Endometrial microvascular endothelial cells (primary cell): ENCODE measurements around the gene CEP83. TPM values are rescaled to one million over a fixed set of nuclear protein-coding genes. Genes with fewer than 3 reads are reported as not detected.
"Not testable (repeated sequence)": the region's sequence is repeated elsewhere in the genome, so short reads cannot be mapped to it uniquely, and the experiment has no call there.

Source experiments
- in situ Hi-C: cut with HindIII; loops from 2 replicates; pipeline ENCODE4 v1.10.0; 2017; ENCODE audit warnings: low sequenced_read_pairs, low pct_unique_long_range_greater_than_20kb; ENCODE audit errors: inconsistent ontology term
- total RNA-seq: library from RNA; depleted of rRNA; stranded (reverse); fragments of >200 nt; gene quantifications from one replicate; pipeline ENCODE4 v1.2.3, GENCODE V29; 2015; ENCODE audit errors: inconsistent ontology term

The CEP83 gene
- total RNA-seq, 1 donor from 2014 or later: 20.8 TPM

DNA sequence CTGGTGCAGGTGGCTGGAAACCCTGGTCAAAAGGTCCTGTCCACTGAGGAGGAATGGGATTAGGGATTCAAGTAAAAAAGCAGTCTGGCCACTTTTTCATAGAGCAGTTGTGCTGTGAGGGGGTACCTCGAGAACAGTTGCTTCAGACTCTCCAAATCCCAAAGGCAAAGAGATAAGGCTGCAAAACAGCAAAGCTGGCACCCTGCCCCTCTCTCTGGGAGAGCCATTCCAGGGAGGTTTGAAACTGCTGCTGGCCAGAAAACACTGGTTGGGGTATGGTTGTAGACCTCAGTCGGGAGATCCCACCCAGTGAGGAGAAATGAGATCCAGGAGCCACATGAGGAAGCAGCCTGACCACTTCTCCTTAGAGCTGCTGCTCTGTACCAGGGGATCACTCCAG lies 137.3 kb downstream of the CEP83 start:
- in situ Hi-C loops: no loop called here

DNA sequence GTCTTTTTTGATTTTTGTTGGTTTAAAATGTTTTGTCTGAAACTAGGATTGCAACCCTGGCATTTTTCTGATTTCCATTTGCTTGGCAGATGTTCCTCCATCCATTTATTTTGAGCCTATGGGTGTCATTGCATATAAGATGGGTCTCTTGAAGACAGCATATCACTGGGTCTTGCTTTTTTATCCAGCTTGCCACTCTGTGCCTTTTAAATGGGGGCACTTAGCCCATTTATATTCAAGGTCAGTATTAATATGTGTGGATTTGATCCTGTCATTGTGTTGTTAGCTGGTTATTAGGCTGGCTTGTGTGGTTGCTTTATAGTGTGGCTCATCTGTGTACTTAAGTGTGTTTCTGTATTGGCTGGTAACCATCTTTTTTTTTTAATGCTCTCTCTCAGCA lies 139.6 kb downstream of the CEP83 start:
- in situ Hi-C loops: no loop called here

DNA sequence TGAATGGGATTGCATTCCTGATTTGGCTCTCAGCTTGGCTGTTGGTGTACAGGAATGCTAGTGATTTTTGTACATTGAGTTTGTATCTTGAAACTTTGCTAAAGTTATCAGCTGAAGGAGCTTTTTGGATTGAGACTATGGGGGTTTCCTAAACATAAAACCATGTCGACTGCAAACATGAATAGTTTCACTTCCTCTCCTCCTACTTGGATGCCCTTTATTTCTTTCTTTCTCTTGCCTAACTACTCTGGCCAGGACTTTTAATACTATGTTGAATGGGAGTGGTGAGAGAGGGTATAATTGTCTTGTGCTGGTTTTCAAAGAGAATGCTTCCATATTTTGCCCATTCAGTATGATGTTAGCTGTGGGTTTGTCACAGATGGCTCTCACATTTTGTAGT lies 141.5 kb downstream of the CEP83 start:
- in situ Hi-C loops: no loop called here

DNA sequence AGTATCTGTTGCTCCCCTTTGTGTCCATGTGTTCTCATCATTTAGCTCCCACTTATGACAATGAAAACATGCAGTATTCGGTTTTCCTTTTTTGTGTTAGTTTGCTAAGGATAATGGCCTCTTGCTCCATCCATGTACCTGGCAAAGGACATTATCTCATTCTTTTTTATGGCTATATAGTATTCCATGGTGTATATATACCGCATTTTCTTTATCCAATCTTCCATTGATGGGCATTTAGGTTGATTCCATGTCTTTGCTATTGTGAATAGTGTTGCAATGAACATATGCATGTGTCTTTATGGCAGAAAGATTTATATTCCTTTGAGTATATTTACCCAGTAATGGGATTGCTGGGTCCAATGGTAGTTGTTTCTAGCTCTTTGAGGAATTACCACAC lies 143.1 kb downstream of the CEP83 start:
- in situ Hi-C loops: not testable (repeated sequence)

DNA sequence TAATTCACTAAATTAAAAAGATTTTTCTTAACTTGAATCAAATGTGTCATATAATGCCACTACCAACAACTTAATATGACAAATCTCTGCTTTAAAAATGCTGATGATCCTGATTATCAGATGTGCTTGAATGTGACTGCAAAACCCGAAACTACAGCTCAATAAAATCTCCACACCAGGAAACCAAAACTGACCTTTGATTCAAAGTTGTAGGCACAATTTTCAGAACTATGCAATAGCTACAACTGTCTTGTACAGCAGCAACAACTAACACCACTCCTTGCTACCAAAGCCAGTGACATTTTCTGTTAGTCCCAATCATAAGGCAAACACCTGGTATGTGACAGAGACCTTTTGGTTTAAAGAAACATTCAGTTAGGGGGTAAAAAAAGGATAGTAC lies 147.3 kb downstream of the CEP83 start:
- in situ Hi-C loops: no loop called here

DNA sequence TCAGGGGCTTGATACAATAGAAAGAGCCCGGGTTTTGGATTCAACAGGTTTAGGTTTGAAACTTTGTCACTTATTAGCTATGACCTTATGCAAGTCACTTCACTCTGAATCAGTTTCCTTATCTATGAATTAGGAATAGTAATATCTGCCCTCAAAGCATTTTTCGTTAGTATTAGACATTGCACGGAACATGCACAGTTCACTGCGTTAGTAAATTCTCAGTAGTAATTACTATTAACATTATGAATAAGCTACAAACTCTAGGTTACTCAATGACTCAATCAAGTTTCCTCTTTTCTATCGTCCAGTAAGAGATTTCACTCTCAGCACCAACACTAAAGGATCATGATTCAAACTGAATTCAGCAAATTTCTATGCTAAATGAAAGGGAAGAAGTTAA lies 150.3 kb downstream of the CEP83 start:
- in situ Hi-C loops: no loop called here

DNA sequence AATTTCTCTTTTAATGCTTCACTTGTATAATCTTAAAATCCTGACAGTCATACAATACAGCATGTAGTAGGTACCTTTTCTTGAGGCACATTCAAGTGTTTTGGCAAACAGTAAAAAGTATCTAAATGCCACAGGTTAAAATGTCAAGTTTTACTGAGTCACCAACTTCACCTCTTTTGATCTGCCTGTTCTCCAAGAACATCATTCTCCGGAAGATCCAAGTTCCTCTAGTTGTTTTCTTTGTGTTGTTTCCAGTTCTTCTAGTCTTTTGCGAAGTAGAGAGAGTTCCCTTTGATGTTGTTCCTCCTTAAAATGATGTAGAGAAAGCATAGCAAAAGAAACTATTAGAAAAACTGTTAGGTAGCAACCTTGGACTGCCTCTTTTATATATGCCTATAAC lies 151.1 kb downstream of the CEP83 start:
- in situ Hi-C loops: no loop called here

DNA sequence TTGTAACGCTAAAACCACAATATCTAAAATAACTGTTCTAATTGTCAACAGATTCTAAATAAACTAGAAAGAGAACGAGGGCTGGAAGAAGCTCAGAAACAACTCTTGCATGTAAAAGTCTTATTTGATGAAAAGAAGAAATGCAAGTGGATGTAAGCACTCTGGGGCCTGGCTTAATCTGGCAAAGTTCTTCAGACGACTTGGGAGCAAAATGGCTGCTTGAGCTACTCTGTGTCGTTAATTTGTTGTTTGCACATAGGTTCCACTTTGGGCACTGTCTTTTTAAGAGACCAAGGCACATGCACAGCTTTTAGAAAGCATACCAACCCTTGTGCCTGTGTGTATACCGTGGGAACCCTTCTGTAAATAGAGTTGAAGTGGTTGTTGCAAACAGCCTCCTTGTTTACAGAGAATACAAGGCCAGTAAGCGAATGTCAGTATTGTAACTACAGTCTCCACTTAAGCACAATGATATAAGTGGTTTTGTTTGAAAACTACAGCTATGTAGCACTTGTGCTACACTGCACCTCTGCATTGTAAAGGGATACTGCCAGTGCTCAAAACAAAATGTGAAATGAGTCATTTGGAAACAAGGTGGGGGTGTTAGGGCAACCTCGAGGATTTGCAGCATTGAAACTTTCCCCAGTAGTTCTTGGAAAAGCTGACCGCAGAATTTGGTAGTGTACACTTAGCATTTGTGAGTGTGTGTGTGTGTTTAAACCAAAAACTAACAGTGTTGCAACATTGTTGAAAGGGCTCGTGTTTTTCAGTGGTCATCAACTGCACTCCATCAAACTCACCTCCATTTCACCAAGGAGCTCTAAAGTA lies 154.3 kb downstream of the CEP83 start:
- in situ Hi-C loops: no loop called here

DNA sequence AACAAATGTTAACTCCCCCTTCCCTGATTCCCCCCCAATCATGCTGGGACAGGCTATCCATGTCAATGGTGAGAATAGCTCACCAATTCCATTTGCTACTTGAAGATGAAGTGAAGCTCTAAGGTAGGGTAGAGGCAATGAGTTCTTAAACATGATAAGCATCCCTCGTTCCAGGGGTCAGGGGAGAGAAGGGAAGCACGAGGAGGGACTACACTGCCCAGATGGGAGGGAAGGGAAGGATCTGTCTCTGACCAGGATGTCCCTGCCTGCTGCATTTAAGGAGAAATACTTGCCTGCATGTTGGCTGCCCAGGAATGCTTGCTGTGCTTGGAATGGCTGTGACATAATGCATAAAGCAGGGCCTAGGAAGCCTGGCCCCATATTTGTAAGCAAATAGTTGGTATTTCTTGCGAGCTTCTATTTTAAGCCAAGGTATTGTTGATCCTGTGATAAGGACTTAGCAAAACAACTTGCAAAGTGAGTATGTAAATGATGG lies 155.1 kb downstream of the CEP83 start:
- in situ Hi-C loops: no loop called here

DNA sequence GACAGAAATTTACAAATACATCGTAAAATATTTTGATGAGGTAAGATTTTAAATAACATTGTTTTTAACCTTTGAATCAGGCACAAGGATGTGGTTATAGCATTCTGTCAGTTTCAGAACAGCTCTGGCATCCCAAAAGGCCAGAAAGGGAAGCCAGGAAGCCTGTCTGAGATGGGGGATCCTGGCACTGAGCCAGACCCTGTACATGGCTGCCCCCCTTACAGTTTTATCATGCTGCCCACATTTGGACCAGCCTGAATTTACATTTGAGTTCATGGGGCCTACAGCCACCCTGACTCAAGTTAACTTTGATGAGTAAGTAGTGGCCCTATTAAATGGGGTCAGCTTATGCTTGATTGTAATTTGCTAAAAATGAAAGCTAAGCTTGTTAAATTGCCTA lies 155.7 kb downstream of the CEP83 start:
- in situ Hi-C loops: no loop called here

DNA sequence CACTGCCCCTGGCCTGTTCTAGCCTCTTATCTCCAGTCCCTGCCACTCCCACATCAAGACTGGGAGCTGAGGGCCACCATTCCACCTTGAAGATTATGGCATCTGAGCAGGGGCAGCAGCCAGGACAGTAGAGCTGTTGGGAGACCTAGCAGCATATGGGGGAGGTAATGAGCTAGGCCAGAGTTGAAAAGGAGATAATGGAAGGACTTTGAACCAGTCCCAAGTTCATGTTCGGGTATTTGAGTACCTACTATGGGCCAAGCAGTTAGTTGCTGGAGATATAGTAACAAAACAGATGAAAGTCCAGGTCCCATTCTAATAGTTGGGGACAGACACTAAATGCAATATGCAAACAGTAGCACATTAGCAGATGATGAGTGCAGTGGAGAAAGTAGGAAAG lies 159.8 kb downstream of the CEP83 start:
- in situ Hi-C loops: no loop called here

DNA sequence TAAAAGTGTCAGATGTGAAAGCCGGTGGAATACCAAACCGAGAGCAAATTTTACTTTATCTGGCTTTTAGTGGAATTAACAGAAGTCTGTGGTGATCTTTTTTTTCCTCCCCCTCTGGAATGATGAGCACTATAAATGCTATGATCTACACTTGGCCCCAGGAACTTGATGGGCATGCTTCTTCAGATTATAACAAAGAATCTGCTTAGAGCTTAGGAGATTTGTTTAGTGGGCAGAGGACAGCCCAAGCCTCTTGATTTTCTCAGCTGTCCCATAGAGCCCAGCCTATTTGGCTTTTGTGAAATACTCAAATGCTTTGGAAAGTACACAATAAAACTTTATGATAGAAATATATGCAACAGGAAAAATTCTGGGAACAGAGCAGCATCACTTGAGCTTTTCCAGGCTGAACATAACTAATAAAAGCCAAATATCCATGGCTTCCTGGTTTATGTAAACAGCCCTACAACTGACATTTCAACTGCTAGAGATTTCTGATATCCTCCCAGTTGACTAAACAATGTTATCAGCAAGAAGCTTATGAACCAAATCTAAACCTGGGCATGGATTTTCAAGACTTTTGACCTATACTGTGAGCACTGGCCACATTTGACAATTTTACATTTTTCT lies 161.7 kb downstream of the CEP83 start:
- in situ Hi-C loops: no loop called here

DNA sequence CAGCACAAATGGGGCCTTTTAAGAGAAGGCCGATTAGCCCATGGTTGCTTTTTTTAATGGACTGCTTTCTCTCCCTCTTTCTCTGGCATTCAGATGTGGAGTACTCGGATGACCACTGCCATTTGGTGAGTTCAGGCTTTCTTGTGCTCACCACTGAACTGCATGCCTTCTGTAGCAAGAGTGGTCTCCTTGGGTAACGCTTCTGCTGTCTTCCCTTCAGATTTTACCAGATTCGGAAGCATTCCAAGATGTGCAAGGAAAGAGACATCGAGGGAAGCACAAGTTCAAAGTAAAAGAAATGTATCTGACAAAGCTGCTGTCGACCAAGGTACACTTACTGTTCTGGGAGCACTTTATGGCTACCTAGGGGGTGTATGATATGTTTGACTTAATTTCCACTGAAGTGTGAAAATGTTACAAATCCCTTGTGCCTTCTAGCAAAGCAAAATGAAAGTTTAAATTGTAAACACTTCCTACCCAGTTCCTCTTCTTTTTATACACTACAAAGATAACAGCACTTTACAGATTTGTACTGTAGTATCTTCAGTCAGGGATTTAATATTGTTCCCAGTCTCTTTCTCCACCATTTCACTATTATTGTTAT lies 162.5 kb downstream of the CEP83 start:
- in situ Hi-C loops: no loop called here

DNA sequence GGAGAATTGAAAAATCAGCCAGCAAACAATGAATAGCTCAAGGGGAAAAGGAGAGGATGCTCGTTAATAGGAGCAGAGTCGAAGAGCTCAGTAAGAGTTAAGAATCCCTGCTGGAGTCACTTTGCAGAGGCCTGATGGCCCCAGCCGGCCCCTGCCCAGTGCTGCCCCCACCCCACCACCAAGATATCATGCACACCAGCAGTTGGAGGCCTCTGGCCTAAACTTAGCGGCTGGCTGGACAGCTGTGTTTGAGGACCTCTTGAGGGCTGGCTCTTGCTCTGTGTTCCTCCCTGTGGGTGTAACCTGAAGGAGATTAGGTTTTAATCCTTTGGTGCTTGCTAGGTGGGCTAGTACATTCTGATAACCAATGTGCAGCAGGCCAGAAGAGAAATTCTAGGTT lies 169.3 kb downstream of the CEP83 start:
- in situ Hi-C loops: no loop called here

DNA sequence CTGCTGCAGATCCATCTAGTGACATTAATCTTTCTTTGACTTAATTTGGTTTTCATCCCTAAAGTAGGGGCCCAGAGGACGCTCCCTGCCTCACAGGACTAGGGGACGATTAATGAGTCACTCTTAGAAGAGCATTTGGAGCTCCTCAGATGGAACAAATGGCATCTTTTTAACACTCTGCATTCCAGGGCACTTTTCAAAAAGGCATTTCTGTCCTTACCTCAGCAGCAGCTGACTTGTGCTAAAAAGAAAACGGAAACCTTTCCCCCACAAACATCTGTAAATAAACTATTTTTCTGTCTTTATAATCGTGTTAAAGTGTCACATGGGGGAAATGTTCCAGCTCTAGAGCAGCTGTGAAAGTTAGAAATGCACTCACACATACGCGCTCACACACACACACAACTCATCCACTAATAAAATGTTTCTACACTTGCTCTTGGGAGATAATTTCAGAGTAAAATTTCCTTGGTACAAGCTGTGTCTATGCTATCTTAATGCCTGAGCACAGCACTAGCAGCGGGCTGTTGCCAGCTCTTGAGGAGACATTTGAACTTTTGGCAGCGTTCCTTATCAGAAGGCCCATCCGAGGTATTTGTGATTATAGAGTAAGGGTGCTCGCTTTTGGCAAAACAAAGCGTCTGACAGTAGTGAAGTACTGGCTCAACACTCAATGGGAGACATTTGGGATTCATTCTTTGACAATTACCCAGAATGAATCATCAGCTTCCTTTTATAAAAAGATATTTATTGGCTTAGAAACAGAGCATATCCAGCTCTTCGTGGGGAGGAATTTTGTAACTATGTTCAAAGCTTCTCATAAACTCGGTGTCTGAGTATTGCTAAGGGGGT lies 170.0 kb downstream of the CEP83 start:
- in situ Hi-C loops: no loop called here

DNA sequence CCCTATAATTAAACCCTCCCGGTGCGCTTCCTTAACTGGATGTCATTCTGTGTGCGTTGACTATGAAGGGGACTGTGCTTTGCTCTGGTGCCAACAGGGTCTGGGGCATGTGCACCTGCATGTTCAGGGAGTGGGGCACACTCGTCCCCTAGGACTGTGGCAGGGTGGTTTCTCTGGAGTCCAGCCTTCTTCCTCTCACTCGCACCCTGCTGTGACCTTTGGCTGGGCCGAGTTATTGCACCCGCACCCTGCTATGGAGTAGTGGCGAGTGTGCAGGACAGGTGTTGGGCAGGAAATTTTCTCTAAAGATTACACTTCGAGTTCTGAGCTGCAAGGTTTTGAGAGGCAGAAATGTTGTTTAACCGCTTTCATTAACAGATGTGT lies 172.4 kb downstream of the CEP83 start:
- in situ Hi-C loops: no loop called here

DNA sequence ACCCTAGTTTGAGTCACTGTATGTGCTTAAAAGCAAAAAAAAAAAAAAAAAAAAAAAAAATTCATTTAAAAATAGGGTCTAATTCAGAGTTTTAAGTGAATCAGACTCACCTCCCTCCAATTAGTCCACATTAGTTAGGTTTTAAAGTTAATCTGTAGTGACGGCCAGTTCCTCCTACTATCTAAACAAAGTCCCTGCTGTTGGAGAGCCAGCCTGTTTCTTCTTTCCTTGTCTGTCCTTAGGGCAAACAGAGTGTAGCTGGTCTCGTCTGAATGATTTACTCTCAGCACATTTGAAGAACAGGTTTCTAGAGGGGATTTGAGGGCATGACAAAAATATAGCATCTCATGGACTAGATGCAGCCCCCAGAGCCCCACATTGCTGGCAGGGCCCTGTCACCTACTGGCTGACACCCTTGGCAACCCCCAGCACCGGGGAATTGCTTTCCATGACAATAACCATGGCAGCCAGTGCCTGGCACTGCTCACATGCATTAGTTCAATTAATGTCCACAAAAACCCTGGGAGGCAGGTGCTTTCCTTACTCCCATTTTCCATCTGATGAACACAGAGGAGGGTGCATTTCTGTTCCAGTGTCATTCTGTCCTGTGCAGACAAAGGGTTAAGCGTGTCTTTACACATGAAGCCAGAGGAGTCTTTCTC lies 173.0 kb downstream of the CEP83 start:
- in situ Hi-C loops: no loop called here

DNA sequence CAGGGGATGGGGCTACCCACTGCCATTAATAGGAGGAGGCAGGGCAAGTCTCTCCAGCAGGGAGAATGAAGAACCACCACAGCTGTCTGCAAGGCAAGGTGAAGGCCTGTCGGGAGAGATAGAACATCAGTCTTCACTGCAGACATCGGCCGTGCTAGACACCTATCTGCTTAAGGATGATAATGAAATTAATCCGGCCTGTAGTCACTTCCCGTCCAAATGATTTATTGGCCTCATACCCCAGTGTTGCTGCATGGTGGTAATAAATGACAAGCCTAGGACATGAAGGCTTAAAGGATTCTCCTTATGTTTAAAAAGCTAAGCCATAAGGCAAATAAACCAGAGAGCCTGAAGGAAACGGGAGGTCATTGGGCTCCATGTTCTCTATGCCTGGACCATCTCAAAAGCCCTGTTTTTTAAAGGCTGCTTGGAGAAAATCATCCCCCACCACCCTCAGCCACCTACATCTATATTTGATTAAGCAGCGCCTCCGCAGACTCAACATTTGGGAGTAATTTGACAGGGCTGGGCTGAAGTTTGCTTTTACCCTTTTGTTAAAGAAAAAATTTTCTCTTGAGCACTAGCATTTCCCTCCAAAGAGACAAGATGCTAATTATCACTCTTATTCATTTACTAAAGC lies 173.6 kb downstream of the CEP83 start:
- in situ Hi-C loops: no loop called here
